ENCODE measurements around the gene BAIAP2. TPM values are rescaled to one million over a fixed set of nuclear protein-coding genes. Genes with fewer than 3 reads are reported as not detected.

The BAIAP2 gene
- total RNA-seq, 1 donor from 2014 or later, result 14.4 TPM

DNA sequence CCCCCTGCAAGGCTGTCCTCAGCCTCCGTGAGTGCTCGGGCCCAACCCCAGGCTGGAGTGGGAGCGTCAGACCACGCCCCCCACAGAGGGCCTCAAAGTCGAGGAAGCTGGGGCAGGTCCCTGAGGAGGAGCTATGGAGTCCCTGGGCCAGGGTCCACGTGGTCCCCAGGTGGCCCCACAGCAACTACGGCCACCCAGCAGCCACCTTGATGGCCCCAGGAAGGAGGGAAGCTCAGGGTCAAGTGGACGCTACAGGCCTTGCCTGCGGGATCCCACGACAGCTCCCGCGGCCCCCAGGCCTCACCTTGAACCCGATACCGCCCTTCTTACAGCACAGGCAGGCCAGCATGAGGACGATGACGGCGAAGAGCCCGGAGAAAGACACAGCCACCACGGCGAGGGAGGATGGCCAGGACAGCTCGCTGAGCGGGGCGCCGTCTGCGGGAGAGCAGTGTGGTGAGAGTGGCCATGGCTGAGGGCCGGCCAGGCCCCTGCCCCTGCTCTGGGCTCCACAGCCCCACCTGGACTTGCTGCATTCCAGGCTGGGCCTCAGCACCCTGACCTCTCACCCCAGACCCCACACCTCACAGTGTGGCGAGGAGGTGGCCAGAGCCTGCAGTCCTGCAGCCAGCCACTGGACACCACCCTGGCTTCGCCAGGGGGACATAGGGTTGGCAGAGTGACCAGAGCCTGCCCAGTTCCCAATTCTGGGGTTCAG, 99.3 kb downstream of the BAIAP2 start:
- no peaks in the 10 kb centered on the region for H3K9me3 ChIP-seq
- intact Hi-C loops (cut with DNase I), result no loop called here
- H3K4me1 ChIP-seq, result no peaks in the 10 kb centered on the region
- TF ChIP-seq, protein P1, sequence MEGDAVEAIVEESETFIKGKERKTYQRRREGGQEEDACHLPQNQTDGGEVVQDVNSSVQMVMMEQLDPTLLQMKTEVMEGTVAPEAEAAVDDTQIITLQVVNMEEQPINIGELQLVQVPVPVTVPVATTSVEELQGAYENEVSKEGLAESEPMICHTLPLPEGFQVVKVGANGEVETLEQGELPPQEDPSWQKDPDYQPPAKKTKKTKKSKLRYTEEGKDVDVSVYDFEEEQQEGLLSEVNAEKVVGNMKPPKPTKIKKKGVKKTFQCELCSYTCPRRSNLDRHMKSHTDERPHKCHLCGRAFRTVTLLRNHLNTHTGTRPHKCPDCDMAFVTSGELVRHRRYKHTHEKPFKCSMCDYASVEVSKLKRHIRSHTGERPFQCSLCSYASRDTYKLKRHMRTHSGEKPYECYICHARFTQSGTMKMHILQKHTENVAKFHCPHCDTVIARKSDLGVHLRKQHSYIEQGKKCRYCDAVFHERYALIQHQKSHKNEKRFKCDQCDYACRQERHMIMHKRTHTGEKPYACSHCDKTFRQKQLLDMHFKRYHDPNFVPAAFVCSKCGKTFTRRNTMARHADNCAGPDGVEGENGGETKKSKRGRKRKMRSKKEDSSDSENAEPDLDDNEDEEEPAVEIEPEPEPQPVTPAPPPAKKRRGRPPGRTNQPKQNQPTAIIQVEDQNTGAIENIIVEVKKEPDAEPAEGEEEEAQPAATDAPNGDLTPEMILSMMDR (IDR thresholded peaks at IDR 0.05), result no peak
- H3K36me3 ChIP-seq, result no peaks in the 10 kb centered on the region
- H3K27ac ChIP-seq, result no peak overlapping the region
- H3K27me3 ChIP-seq, result no peaks in the 10 kb centered on the region
- no peak overlapping the region for H3K4me3 ChIP-seq
- DNase-seq (ENCODE audit: low spot score in 2 of 2), result no peak

DNA sequence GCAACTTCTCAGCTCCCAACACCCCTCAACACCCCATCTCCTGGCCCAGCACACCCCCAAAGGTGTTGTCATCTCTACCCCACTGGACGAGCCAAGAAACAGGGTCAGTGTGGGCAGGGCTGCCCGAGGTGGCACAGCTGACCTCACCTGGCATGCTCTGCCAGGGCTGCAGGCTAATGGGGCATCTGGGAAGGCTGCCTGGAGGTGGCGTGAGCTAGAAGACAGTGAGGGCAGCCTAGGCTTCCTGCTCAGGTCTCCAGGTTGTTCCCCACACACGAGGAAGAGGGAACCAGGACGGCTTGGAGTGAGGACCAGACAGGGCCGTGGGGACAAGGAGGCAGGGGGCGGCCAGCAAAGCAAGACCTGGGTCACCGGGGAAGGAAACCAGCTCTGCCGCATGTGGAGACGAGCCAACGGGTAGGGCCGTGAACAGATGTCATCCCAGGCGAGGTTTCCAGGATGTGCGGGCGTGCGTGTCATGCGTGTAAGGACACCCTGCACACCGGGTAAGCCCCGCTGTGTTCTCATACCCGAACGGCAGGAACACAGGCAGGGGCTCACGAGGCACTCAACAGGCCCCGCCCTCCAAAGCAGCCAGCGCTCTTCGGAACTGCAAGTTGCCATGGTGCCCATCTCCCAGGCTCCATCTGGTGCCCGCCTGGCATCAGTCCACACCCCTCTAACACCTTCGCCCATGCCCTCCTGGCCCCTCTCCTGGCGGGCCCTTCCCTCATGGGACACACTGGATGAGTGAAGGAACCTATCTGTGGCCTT, 100.7 kb downstream of the BAIAP2 start:
- TF ChIP-seq, protein P1 (IDR thresholded peaks at IDR 0.05), result no peak
- intact Hi-C loops (cut with DNase I), result no loop called here
- DNase-seq (ENCODE audit: low spot score in 2 of 2), result no peak
- Histone ChIP-seq H3K4me3 (no peak overlapping the region), H3K9me3 (no peaks in the 10 kb centered on the region), H3K27ac (no peak overlapping the region), H3K36me3 (no peaks in the 10 kb centered on the region), H3K4me1 (no peaks in the 10 kb centered on the region), H3K27me3 (no peaks in the 10 kb centered on the region)

- Histone ChIP-seq H3K4me3 (no peak overlapping the region), H3K36me3 (no peaks in the 10 kb centered on the region), H3K27me3 (no peaks in the 10 kb centered on the region), H3K27ac (no peak overlapping the region), H3K9me3 (no peaks in the 10 kb centered on the region), H3K4me1 (no peaks in the 10 kb centered on the region)
- TF ChIP-seq, protein P1 (IDR thresholded peaks at IDR 0.05), result no peak
- intact Hi-C loops (cut with DNase I), result no loop called here
- no peak for DNase-seq (ENCODE audit: low spot score in 2 of 2)
Measured at GRCh38 chr17:81136366-81136765, 101.4 kb downstream of the BAIAP2 start.

GRCh38 chr17:81137248-81137647, 102.3 kb downstream of the BAIAP2 start:
- Histone ChIP-seq H3K4me1 (no peaks in the 10 kb centered on the region), H3K36me3 (no peaks in the 10 kb centered on the region), H3K27me3 (no peaks in the 10 kb centered on the region), H3K4me3 (no peak overlapping the region), H3K9me3 (no peaks in the 10 kb centered on the region), H3K27ac (no peak overlapping the region)
- TF ChIP-seq, protein P1 (IDR thresholded peaks at IDR 0.05), result no peak
- intact Hi-C loops (cut with DNase I), result no loop called here
- no peak for DNase-seq (ENCODE audit: low spot score in 2 of 2)

DNA sequence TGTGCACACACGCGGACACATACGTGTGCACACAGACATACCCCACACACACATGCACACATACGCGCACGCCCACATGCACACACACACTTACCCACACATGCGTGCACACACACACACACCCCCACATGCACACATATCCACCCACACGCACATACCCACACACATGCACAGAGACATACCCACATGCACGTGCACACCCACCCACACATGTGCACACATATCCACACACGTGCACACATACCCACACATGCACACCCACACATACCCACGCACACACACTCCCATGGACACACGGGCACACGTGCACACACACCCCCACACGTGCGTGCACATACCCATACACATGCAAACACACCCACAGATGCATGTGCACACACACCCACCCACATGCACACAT, 103.1 kb downstream of the BAIAP2 start:
- no peaks in the 10 kb centered on the region for H3K36me3 ChIP-seq
- no peak overlapping the region for H3K27ac ChIP-seq
- intact Hi-C loops (cut with DNase I), result no loop called here
- DNase-seq (ENCODE audit: low spot score in 2 of 2), result no peak
- no peaks in the 10 kb centered on the region for H3K9me3 ChIP-seq
- H3K27me3 ChIP-seq, result no peaks in the 10 kb centered on the region
- no peak overlapping the region for H3K4me3 ChIP-seq
- TF ChIP-seq, protein P1 (IDR thresholded peaks at IDR 0.05), result no peak
- no peaks in the 10 kb centered on the region for H3K4me1 ChIP-seq

Measured in ascending aorta (tissue), 2 donors.